WTC11 (cell line): ENCODE measurements around the gene SDF4. TPM values are rescaled to one million over a fixed set of nuclear protein-coding genes. Genes with fewer than 3 reads are reported as not detected.

Source experiments
- ATAC-seq: fragments of 200-7000 bp; cut with Tn5 transposase; 2 replicates; pipeline ENCODE4 v1.10.0; 2021; ENCODE audit warnings: mild to moderate bottlenecking, moderate library complexity
- CTCF ChIA-PET: fragments of 300-600 bp; sonication (Branson Sonifier 250); formaldehyde crosslinking; loops from one replicate; lab custom pipeline; 2021; ENCODE audit warnings: antibody characterized with exemption; lab: Charles Lee
- POLR2A ChIA-PET: fragments of 350-600 bp; sonication (Branson Sonifier 250); formaldehyde crosslinking; loops from one replicate; lab custom pipeline; 2021; ENCODE audit warnings: antibody characterized with exemption; lab: Charles Lee
- DNase-seq: peaks from one replicate; pipeline ENCODE4 v3.0.0; 2021; ENCODE audit warnings: low spot score
- H3K27ac Mint-ChIP-seq: 2 replicates; pipeline ENCODE4 v1.8.0; 2021; ENCODE audit warnings: mixed read lengths
- H3K27me3 Mint-ChIP-seq: 2 replicates; pipeline ENCODE4 v1.8.0; 2021; ENCODE audit warnings: low read depth, mild to moderate bottlenecking, moderate library complexity, mixed read lengths
- H3K36me3 Mint-ChIP-seq: 2 replicates; pipeline ENCODE4 v1.8.0; 2021; ENCODE audit warnings: mixed read lengths
- H3K4me1 Mint-ChIP-seq: 2 replicates; pipeline ENCODE4 v1.8.0; 2022; ENCODE audit warnings: mixed read lengths
- H3K4me3 Mint-ChIP-seq: 2 replicates; pipeline ENCODE4 v1.8.0; 2021; ENCODE audit warnings: mild to moderate bottlenecking, moderate library complexity, mixed read lengths
- H3K9me3 Mint-ChIP-seq: 2 replicates; pipeline ENCODE4 v1.8.0; 2021; ENCODE audit warnings: mixed read lengths
- CREM ChIP-seq: sonication (generic); formaldehyde crosslinking; IDR thresholded peaks from 2 replicates; pipeline ENCODE4 v1.8.1; 2022; ENCODE audit warnings: mild to moderate bottlenecking, missing genetic modification reagents, moderate library complexity
- EMX1 ChIP-seq: fragments of 250-450 bp; sonication (Bioruptor Pico); IDR thresholded peaks from 2 replicates; pipeline ENCODE4 v1.8.0; 2021; ENCODE audit warnings: mild to moderate bottlenecking
- GABPB1 ChIP-seq: sonication (generic); formaldehyde crosslinking; IDR thresholded peaks from 2 replicates; pipeline ENCODE4 v1.8.1; 2023; ENCODE audit warnings: mild to moderate bottlenecking, missing genetic modification reagents
- HMGA2 ChIP-seq: fragments of 250-450 bp; sonication (Bioruptor Pico); IDR thresholded peaks from 2 replicates; pipeline ENCODE4 v1.4.0; 2021; ENCODE audit warnings: mild to moderate bottlenecking, moderate library complexity
- KAT7 ChIP-seq: sonication (generic); formaldehyde crosslinking; IDR thresholded peaks from 2 replicates; pipeline ENCODE4 v1.8.1; 2023; ENCODE audit warnings: missing genetic modification reagents, mild to moderate bottlenecking, borderline replicate concordance
- NFATC4 ChIP-seq: fragments of 250-450 bp; sonication (Bioruptor Pico); IDR thresholded peaks from 2 replicates; pipeline ENCODE4 v1.9.0; 2021; ENCODE audit warnings: mild to moderate bottlenecking
- NR1H2 ChIP-seq: sonication (generic); formaldehyde crosslinking; IDR thresholded peaks from 2 replicates; pipeline ENCODE4 v1.9.0; 2021; ENCODE audit warnings: mild to moderate bottlenecking, moderate library complexity, missing genetic modification reagents
- OVOL2 ChIP-seq: fragments of 250-450 bp; sonication (Bioruptor Pico); IDR thresholded peaks from 2 replicates; pipeline ENCODE4 v1.9.0; 2021; ENCODE audit warnings: mild to moderate bottlenecking, borderline replicate concordance
- RORB ChIP-seq: fragments of 250-450 bp; sonication (Bioruptor Pico); IDR thresholded peaks from 2 replicates; pipeline ENCODE4 v1.9.0; 2021; ENCODE audit warnings: mild to moderate bottlenecking
- SOX15 ChIP-seq: fragments of 250-450 bp; sonication (Bioruptor Pico); IDR thresholded peaks from 2 replicates; pipeline ENCODE4 v1.9.0; 2021; ENCODE audit warnings: mild to moderate bottlenecking
- ZBTB21 ChIP-seq: sonication (generic); formaldehyde crosslinking; IDR thresholded peaks from 2 replicates; pipeline ENCODE4 v1.8.1; 2023; ENCODE audit warnings: mild to moderate bottlenecking, missing genetic modification reagents, borderline replicate concordance
- ZNF396 ChIP-seq: fragments of 250-450 bp; sonication (Bioruptor Pico); IDR thresholded peaks from 2 replicates; pipeline ENCODE4 v1.8.0; 2021; ENCODE audit warnings: mild to moderate bottlenecking, moderate library complexity, borderline replicate concordance
- ZNF671 ChIP-seq: fragments of 250-450 bp; sonication (Bioruptor Pico); IDR thresholded peaks from 2 replicates; pipeline ENCODE4 v1.8.0; 2021; ENCODE audit warnings: mild to moderate bottlenecking
- total RNA-seq: library from RNA; stranded (reverse); gene quantifications from 3 replicates; pipeline ENCODE4 v1.2.3, GENCODE V29; 2021
- TF ChIP-seq, protein P1 (sequence below): sonication (generic); formaldehyde crosslinking; IDR thresholded peaks from 2 replicates; pipeline ENCODE4 v1.8.0; 2023; ENCODE audit warnings: missing genetic modification reagents, mild to moderate bottlenecking, borderline replicate concordance
- TF ChIP-seq, protein P2 (sequence below): fragments of 250-450 bp; sonication (Bioruptor Pico); IDR thresholded peaks from 2 replicates; pipeline ENCODE4 v2.1.2; 2022; ENCODE audit warnings: mild to moderate bottlenecking, moderate library complexity
- TF ChIP-seq, protein P3 (sequence below): sonication (generic); formaldehyde crosslinking; IDR thresholded peaks from 2 replicates; pipeline ENCODE4 v1.8.1; 2022; ENCODE audit warnings: low read depth, mild to moderate bottlenecking, moderate library complexity, missing genetic modification reagents, borderline replicate concordance
- TF ChIP-seq, protein P4 (sequence below): sonication (generic); formaldehyde crosslinking; IDR thresholded peaks from 2 replicates; pipeline ENCODE4 v1.8.1; 2023; ENCODE audit warnings: mild to moderate bottlenecking, moderate library complexity, missing genetic modification reagents
- TF ChIP-seq, protein P5 (sequence below): sonication (generic); formaldehyde crosslinking; IDR thresholded peaks from 2 replicates; pipeline ENCODE4 v1.8.0; 2022; ENCODE audit warnings: mild to moderate bottlenecking, missing genetic modification reagents
- TF ChIP-seq, protein P6 (sequence below): fragments of 250-450 bp; sonication (Bioruptor Pico); IDR thresholded peaks from 2 replicates; pipeline ENCODE4 v1.8.0; 2021; ENCODE audit warnings: mild to moderate bottlenecking
- TF ChIP-seq, protein P7 (sequence below): fragments of 200-600 bp; IDR thresholded peaks from 2 replicates; pipeline ENCODE4 v1.8.0; 2022; ENCODE audit warnings: antibody characterized with exemption

Gene SDF4
- total RNA-seq, 1 experiment from 2014 or later: 101 TPM

DNA sequence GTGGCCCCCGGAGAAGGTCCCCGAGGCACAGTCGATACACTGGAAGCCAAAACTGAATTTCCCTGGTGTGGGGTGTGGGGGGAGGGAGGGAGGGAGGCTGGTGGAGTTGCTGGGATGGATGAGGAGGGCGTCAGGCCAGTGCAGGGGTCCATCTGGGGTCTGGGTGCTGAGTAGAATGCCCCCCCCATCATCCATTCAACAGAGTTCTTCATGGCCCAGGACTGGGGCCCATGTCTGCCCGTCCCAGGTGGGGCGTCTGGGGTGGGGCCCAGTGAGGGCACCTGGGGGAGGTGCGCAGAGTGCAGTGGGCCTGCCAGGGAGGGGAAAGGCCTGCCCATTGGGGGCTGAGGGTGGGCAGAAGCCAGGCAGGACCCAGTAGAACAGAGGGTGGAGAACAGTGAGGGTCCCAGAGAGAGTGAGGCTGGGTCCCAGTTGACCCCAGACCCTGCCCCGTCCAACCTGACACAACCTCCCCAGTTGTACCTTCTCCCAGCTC, 27.3 kb downstream of the SDF4 start (continued):
- TF ChIP-seq, protein P1, sequence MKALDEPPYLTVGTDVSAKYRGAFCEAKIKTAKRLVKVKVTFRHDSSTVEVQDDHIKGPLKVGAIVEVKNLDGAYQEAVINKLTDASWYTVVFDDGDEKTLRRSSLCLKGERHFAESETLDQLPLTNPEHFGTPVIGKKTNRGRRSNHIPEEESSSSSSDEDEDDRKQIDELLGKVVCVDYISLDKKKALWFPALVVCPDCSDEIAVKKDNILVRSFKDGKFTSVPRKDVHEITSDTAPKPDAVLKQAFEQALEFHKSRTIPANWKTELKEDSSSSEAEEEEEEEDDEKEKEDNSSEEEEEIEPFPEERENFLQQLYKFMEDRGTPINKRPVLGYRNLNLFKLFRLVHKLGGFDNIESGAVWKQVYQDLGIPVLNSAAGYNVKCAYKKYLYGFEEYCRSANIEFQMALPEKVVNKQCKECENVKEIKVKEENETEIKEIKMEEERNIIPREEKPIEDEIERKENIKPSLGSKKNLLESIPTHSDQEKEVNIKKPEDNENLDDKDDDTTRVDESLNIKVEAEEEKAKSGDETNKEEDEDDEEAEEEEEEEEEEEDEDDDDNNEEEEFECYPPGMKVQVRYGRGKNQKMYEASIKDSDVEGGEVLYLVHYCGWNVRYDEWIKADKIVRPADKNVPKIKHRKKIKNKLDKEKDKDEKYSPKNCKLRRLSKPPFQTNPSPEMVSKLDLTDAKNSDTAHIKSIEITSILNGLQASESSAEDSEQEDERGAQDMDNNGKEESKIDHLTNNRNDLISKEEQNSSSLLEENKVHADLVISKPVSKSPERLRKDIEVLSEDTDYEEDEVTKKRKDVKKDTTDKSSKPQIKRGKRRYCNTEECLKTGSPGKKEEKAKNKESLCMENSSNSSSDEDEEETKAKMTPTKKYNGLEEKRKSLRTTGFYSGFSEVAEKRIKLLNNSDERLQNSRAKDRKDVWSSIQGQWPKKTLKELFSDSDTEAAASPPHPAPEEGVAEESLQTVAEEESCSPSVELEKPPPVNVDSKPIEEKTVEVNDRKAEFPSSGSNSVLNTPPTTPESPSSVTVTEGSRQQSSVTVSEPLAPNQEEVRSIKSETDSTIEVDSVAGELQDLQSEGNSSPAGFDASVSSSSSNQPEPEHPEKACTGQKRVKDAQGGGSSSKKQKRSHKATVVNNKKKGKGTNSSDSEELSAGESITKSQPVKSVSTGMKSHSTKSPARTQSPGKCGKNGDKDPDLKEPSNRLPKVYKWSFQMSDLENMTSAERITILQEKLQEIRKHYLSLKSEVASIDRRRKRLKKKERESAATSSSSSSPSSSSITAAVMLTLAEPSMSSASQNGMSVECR (CRISPR knock-in tag): no peak
- TF ChIP-seq, protein P2, sequence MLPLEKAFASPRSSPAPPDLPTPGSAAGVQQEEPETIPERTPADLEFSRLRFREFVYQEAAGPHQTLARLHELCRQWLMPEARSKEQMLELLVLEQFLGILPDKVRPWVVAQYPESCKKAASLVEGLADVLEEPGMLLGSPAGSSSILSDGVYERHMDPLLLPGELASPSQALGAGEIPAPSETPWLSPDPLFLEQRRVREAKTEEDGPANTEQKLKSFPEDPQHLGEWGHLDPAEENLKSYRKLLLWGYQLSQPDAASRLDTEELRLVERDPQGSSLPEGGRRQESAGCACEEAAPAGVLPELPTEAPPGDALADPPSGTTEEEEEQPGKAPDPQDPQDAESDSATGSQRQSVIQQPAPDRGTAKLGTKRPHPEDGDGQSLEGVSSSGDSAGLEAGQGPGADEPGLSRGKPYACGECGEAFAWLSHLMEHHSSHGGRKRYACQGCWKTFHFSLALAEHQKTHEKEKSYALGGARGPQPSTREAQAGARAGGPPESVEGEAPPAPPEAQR: no peak
- no peak for TF ChIP-seq HMGA2 (CRISPR knock-in tag)
- no peak for TF ChIP-seq NR1H2 (CRISPR knock-in tag)
- TF ChIP-seq, protein P3, sequence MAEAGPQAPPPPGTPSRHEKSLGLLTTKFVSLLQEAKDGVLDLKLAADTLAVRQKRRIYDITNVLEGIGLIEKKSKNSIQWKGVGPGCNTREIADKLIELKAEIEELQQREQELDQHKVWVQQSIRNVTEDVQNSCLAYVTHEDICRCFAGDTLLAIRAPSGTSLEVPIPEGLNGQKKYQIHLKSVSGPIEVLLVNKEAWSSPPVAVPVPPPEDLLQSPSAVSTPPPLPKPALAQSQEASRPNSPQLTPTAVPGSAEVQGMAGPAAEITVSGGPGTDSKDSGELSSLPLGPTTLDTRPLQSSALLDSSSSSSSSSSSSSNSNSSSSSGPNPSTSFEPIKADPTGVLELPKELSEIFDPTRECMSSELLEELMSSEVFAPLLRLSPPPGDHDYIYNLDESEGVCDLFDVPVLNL (CRISPR knock-in tag): no peak
- no peak for TF ChIP-seq EMX1 (CRISPR knock-in tag)
- TF ChIP-seq, protein P4, sequence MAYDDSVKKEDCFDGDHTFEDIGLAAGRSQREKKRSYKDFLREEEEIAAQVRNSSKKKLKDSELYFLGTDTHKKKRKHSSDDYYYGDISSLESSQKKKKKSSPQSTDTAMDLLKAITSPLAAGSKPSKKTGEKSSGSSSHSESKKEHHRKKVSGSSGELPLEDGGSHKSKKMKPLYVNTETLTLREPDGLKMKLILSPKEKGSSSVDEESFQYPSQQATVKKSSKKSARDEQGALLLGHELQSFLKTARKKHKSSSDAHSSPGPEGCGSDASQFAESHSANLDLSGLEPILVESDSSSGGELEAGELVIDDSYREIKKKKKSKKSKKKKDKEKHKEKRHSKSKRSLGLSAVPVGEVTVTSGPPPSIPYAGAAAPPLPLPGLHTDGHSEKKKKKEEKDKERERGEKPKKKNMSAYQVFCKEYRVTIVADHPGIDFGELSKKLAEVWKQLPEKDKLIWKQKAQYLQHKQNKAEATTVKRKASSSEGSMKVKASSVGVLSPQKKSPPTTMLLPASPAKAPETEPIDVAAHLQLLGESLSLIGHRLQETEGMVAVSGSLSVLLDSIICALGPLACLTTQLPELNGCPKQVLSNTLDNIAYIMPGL (CRISPR knock-in tag): no peak
- TF ChIP-seq, protein P5, sequence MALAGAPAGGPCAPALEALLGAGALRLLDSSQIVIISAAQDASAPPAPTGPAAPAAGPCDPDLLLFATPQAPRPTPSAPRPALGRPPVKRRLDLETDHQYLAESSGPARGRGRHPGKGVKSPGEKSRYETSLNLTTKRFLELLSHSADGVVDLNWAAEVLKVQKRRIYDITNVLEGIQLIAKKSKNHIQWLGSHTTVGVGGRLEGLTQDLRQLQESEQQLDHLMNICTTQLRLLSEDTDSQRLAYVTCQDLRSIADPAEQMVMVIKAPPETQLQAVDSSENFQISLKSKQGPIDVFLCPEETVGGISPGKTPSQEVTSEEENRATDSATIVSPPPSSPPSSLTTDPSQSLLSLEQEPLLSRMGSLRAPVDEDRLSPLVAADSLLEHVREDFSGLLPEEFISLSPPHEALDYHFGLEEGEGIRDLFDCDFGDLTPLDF: no peak
- TF ChIP-seq, protein P6, sequence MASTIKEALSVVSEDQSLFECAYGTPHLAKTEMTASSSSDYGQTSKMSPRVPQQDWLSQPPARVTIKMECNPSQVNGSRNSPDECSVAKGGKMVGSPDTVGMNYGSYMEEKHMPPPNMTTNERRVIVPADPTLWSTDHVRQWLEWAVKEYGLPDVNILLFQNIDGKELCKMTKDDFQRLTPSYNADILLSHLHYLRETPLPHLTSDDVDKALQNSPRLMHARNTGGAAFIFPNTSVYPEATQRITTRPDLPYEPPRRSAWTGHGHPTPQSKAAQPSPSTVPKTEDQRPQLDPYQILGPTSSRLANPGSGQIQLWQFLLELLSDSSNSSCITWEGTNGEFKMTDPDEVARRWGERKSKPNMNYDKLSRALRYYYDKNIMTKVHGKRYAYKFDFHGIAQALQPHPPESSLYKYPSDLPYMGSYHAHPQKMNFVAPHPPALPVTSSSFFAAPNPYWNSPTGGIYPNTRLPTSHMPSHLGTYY (CRISPR knock-in tag): no peak

DNA sequence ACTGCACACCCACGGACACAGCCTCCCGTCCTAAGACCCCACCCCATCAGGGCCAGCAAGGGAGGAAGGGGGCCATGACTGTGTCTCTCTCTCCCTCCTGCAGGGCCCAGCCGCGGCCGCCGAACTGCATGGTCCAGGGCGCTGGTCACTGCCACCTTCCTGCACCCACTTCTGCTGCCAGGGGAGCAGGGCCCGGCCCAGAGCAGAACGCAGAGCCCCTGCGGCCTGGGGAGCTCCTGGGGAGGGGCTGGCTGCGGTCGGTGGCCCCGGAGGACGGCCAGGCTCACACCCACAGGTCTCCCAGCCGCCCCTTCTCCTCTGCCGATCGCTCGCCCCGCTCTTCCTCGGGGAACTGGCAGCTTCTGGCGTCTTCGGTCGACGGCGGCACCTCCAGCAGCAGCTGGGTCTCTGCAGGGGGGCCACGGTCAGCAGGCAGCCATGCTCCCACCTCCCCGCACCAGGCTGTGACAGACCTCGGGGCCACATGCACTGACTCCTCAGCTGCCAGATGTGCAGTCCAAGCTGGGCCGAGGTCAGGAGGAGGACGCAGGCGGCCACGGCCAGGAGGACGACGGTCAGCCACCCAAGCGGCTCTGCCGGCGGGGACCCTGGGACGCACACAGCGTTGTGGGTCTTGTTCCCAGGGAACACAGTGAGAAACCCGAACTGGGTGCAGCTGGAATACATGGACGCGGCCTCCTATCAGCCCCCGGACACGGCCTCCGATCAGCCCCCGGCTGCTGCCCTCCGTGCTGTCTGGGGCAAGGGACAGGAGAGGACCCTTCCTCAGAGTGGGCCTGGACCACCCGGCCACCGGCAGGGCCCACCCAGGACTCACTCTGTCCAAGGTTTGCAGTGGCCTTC, 28.0 kb downstream of the SDF4 start:
- Mint-ChIP-seq H3K27me3 (peaks cover 4% of the 10 kb centered on the region), H3K36me3 (no peaks in the 10 kb centered on the region), H3K9me3 (no peaks in the 10 kb centered on the region), H3K27ac (no peak overlapping the region), H3K4me3 (no peak overlapping the region), H3K4me1 (peaks cover 3% of the 10 kb centered on the region; the same call in 1 of the 2 replicates)
- CTCF ChIA-PET: no interaction called here
- DNase-seq (no peak), ATAC-seq (no peak)
- POLR2A ChIA-PET: no interaction called here
- TF ChIP-seq, protein P7, sequence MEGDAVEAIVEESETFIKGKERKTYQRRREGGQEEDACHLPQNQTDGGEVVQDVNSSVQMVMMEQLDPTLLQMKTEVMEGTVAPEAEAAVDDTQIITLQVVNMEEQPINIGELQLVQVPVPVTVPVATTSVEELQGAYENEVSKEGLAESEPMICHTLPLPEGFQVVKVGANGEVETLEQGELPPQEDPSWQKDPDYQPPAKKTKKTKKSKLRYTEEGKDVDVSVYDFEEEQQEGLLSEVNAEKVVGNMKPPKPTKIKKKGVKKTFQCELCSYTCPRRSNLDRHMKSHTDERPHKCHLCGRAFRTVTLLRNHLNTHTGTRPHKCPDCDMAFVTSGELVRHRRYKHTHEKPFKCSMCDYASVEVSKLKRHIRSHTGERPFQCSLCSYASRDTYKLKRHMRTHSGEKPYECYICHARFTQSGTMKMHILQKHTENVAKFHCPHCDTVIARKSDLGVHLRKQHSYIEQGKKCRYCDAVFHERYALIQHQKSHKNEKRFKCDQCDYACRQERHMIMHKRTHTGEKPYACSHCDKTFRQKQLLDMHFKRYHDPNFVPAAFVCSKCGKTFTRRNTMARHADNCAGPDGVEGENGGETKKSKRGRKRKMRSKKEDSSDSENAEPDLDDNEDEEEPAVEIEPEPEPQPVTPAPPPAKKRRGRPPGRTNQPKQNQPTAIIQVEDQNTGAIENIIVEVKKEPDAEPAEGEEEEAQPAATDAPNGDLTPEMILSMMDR: no peak
- no peak for TF ChIP-seq NFATC4 (CRISPR knock-in tag)
- no peak for TF ChIP-seq KAT7 (CRISPR knock-in tag)
- TF ChIP-seq ZBTB21: no peak
- no peak for TF ChIP-seq ZNF396 (CRISPR knock-in tag)
- no peak for TF ChIP-seq ZNF671 (CRISPR knock-in tag)
- TF ChIP-seq, protein P2: no peak
- TF ChIP-seq OVOL2 (CRISPR knock-in tag): no peak
- no peak for TF ChIP-seq SOX15
- no peak for TF ChIP-seq RORB (CRISPR knock-in tag)
- no peak for TF ChIP-seq GABPB1 (CRISPR knock-in tag)
- no peak for TF ChIP-seq CREM (CRISPR knock-in tag)
